HG03565 (cell line): ENCODE measurements around the gene PITPNB.
A peak's percentile ranks its signal among the peaks of the same experiment; 100 is the strongest.

Source experiments
- ATAC-seq: cut with Tn5 transposase; IDR thresholded peaks from one replicate; pipeline ENCODE4 v1.9.1; 2021; ENCODE audit warnings: mild to moderate bottlenecking, moderate library complexity; ENCODE audit not compliant: unreplicated experiment

Gene PITPNB

GRCh38 chr22:27919942-27920755, 1.1 kb upstream of the PITPNB start:
- ATAC-seq = no peak

- ATAC-seq = no peak
Observed at GRCh38 chr22:27918341-27919221, 475 bp downstream of the PITPNB start.

- no peak for ATAC-seq
Observed at GRCh38 chr22:27915986-27916385, 3.1 kb downstream of the PITPNB start.

- no peak for ATAC-seq
Observed at GRCh38 chr22:27913162-27913741, 5.8 kb downstream of the PITPNB start.

- ATAC-seq = no peak
Observed at GRCh38 chr22:27912101-27912500, 7.0 kb downstream of the PITPNB start.

- ATAC-seq = no peak
Observed at GRCh38 chr22:27911330-27911729, 7.7 kb downstream of the PITPNB start.

GRCh38 chr22:27906241-27906640, 12.8 kb downstream of the PITPNB start:
- ATAC-seq = no peak

GRCh38 chr22:27905653-27906052, 13.4 kb downstream of the PITPNB start:
- ATAC-seq = no peak

- ATAC-seq = no peak
Observed at GRCh38 chr22:27903805-27904473, 15.1 kb downstream of the PITPNB start.

- ATAC-seq = no peak
Observed at GRCh38 chr22:27900153-27900552, 18.9 kb downstream of the PITPNB start.

GRCh38 chr22:27896245-27896644, 22.8 kb downstream of the PITPNB start:
- ATAC-seq = peak; percentile 33

- peak; percentile 85 for ATAC-seq
Observed at GRCh38 chr22:27895600-27895999, 23.5 kb downstream of the PITPNB start.

GRCh38 chr22:27892811-27893210, 26.2 kb downstream of the PITPNB start:
- ATAC-seq = no peak

- ATAC-seq = no peak
Observed at GRCh38 chr22:27892064-27892463, 27.0 kb downstream of the PITPNB start.

GRCh38 chr22:27888310-27888709, 30.7 kb downstream of the PITPNB start:
- ATAC-seq = no peak

- ATAC-seq = no peak
Observed at GRCh38 chr22:27886843-27887151, 32.3 kb downstream of the PITPNB start.

- no peak for ATAC-seq
Observed at GRCh38 chr22:27885977-27886842, 32.8 kb downstream of the PITPNB start.

GRCh38 chr22:27883656-27884350, 35.3 kb downstream of the PITPNB start:
- no peak for ATAC-seq

- ATAC-seq = no peak
Observed at GRCh38 chr22:27882507-27883290, 36.4 kb downstream of the PITPNB start.
